Activated naive CD4-positive, alpha-beta T cell treated with anti-CD3 and anti-CD28 coated beads, Interleukin-2, amount 50 U/mL, for 72 hours (primary cell): ENCODE measurements around the gene ANKRD6. TPM values are rescaled to one million over a fixed set of nuclear protein-coding genes. Genes with fewer than 3 reads are reported as not detected.

Experiments
- ATAC-seq, 2 donors: fragments of 150-1000 bp; cut with Tn5 transposase; 2 replicates each; pipeline ENCODE4 v1.10.0; 2021; ENCODE audit warnings: mild to moderate bottlenecking in 2 of 2, moderate library complexity in 2 of 2
- DNase-seq, 2 donors: peaks; one replicate each; pipeline ENCODE4 v3.0.0; 2021 to 2022; ENCODE audit warnings: low spot score in 2 of 2
- H3K27ac Mint-ChIP-seq, 2 donors: one replicate each; pipeline ENCODE4 v1.8.0; 2022; ENCODE audit warnings: mild to moderate bottlenecking in 2 of 2, mixed read lengths in 2 of 2
- H3K36me3 Mint-ChIP-seq, 2 donors: one replicate each; pipeline ENCODE4 v1.8.0; 2022; ENCODE audit warnings: mixed read lengths in 2 of 2
- H3K9me3 Mint-ChIP-seq, 2 donors: one replicate each; pipeline ENCODE4 v1.8.0; 2022; ENCODE audit warnings: mixed read lengths in 2 of 2
- total RNA-seq, 2 donors: library from RNA; stranded (reverse); gene quantifications; one replicate each; pipeline ENCODE4 v1.2.3, GENCODE V29; 2022

Gene ANKRD6
- total RNA-seq, 2 donors from 2014 or later: 2.6 to 5.8 TPM

DNA sequence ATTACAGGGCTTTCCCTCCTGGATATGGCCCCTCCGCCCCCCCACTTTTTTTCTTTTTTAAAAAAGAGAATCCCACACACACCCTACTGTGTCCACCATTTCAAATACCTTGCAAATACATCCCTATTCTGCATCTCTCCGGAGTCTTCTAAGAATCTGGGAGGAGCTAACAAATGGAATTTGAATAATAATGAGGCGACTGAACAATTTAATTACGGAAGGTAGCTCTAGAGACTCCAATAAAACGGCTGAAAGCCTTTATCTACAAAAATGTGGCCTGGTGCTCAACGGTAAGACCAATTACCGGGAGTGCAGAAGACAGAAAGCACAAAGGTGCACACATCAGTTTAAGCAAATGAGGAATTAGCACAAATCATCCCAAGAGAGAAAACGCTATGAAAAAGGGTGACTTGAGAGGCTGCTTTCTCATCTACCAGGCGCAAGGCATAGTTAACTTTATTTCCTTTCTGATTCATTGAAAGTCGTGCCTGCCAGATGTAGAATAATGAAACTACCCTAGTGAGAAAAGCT is 22.7 kb upstream of the ANKRD6 start:
- Mint-ChIP-seq H3K27ac (peak overlapping the region in 1 of 2 donors; percentile 54), H3K36me3 (no peaks in the 10 kb centered on the region), H3K9me3 (no peaks in the 10 kb centered on the region)
- ATAC-seq (peak in 1 of 2 donors; percentile 23), DNase-seq (no peak)

DNA sequence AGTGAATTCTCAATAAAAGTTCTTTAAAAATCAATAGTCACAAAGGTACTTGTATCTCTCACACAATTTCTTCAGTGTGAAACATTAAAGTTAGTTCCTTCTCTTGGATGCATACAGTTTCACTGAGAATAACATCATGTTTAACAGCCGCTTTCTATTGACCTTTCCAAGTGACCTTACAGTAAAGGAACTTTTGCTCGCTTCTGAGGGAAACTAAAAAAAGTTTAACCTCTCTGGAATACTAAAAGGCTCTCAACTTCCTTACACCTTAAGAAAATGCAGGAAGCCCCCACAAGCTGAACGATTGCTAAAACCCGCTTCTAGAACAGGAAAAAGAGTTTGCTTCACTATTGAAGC is 22.2 kb upstream of the ANKRD6 start:
- no peak for DNase-seq
- Mint-ChIP-seq H3K36me3 (no peaks in the 10 kb centered on the region), H3K27ac (peak overlapping the region in 1 of 2 donors; percentile 54), H3K9me3 (no peaks in the 10 kb centered on the region)
- ATAC-seq: no peak

DNA sequence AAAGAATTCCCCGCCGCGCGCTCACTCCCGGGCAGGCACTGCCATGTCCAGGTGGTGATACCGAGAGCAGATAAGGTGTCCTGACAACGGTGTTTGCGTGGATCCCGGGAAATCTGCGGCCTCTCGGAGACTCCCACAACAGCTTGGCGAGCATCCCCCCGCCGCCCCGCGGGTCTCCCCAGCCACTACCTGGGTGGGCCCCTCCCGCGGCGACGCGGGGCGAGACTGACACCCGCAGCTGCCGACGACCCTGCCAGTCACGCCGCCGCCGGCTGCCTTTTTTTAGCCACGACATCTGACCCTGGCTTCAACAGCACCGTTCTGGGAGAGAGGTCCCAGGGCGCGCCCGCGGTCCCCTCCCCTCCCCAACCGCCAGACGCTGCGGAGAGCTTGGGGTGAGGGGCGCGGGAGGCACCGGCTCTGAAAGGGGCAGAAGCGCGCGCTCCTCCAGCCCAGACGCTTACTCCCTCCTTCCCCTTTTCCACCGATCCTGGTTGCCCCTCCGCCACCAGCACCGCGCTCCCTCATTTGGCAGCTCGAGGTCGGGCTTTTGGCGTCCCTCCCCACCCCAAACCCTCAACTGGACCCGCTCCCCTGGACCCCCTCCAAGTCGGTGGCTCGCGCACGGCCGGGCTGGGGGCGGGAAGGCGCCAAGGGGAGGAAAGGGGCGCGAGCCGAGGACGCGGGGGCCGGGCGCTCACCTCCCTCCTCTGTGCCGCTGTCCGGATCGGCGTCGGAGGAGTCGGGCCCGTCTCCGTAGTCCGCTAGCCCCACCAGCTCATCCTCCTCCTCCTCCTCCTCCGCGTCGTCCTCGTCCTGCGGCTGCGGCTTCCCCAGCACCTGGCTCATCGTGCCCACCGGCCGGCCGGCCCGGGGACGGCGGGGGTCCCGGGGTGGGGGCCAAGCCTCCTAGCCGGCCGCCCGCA is 21.5 kb upstream of the ANKRD6 start:
- DNase-seq (peak; percentile 41 to 65), ATAC-seq (peak; percentile 56 to 65)
- H3K27ac Mint-ChIP-seq: peak overlapping the region in 1 of 2 donors; percentile 54
- no peaks in the 10 kb centered on the region for H3K9me3 Mint-ChIP-seq
- H3K36me3 Mint-ChIP-seq: no peaks in the 10 kb centered on the region

DNA sequence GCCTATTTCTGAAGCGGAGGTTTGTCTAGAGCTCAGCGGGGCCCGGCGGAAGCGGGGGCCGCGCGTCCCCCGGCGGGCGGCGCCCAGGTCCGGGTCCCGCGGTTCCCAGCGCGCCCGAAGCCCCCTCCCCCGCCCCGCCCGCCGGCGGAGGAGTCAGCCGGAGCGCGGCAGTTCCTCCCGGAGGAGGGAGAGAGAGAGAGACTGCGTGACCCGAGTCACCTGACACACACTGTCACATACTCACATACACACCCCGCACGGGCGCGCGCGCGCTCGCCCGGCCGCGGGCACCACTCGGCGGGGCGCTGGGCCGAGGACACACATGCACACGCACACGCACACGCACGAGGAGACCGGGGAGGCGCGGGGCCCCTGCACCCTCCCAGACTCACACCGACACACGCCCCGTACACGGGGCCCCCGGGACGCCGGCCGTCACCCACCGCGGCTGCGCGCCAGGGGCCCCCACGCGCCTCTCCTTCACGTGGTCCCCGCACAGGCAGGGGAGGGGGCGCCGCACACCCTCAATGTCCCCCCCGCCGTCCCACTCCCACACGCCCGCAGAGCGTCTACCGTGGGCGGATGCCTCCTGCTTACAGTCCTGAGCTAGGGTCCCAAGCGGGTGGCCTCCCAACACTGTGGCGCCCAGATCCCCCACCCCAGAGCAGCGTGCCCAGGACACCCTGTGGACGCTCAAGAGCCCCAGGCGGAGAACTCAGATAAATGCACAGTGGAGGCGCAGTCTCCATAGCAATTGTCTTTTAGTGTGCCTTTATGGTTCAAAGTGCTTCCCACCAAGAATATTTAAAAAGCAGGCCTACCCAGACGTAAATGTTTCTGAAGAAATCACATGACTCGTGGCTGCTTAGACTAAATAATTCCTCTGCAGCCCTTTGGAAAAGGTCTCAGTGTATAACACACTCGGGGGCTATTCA is 20.6 kb upstream of the ANKRD6 start, which contains the start of gene RRAGD:
Gene RRAGD, minus strand, starts transcription at position 203 of the 935 bp plus-strand sequence. CDS start 280 bp downstream, outside the sequence.
- no peaks in the 10 kb centered on the region for H3K9me3 Mint-ChIP-seq
- no peaks in the 10 kb centered on the region for H3K36me3 Mint-ChIP-seq
- peak within 1 kb of the TSS; percentile 86 to 93 for H3K27ac Mint-ChIP-seq
- ATAC-seq: peak; percentile 89 to 93
- peak; percentile 69 to 74 for DNase-seq

DNA sequence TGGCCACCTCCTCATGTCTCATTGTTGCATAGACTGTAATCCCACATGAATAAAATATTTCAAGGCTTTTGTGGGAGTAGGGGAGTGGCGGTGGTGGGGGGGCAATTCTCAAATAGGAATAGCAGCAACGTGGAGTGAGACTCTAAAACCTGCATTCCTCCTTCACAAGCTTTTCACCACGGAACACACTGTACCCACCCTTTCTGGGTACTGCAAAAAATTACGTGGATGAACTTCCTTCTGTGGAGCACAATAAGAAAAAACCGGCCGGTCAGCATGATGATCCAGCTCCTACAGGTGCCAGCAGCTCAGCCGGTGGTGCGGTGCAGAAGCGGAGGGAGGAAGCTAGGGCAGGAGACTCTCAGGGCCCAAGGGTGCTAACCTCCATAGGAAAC is 19.9 kb upstream of the ANKRD6 start:
- H3K9me3 Mint-ChIP-seq: no peaks in the 10 kb centered on the region
- no peaks in the 10 kb centered on the region for H3K36me3 Mint-ChIP-seq
- H3K27ac Mint-ChIP-seq: peak overlapping the region in 1 of 2 donors; percentile 86
- DNase-seq: no peak
- no peak for ATAC-seq

DNA sequence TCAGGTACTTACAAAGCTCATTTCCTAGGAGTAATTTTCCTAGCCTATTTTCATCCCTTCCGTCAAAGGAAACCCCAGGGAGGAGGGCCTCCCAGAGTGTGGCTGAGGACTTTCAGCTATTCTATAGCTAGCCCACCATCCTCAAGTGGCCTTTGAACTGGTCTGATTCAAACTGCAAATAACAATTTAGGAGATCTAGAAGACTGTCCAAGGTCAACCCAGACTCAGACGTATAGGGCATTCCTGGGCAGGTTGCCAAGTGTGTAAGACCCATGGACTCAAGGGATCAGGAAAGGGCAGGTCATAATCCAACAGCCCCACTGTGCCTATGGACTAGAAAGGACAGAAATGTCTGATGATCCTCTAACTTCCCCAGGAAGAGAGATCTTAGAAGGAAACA is 18.7 kb upstream of the ANKRD6 start:
- no peaks in the 10 kb centered on the region for H3K9me3 Mint-ChIP-seq
- DNase-seq (no peak), ATAC-seq (no peak)
- H3K27ac Mint-ChIP-seq: no peak overlapping the region
- H3K36me3 Mint-ChIP-seq: no peaks in the 10 kb centered on the region

DNA sequence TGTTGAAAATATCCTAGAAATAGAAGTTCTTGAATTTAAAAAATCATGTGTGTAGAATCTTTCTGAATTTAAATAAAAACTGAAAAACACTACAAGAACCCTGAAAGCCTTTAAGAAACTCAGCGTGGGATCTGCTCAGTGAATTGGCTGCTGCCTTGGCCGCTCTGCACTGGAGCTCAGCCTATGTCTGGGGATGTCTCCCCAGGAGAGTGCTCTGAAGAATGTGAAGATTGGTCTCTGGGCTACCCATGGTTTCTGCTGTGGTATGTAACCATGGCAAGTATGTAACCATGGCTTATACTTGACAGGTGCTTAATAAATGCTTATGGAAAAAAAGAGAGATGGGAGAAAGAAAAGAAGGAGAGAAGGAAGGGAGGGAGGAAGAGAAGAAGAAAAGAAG is 17.8 kb upstream of the ANKRD6 start:
- ATAC-seq (no peak), DNase-seq (no peak)
- Mint-ChIP-seq H3K9me3 (no peaks in the 10 kb centered on the region), H3K27ac (no peak overlapping the region), H3K36me3 (no peaks in the 10 kb centered on the region)

DNA sequence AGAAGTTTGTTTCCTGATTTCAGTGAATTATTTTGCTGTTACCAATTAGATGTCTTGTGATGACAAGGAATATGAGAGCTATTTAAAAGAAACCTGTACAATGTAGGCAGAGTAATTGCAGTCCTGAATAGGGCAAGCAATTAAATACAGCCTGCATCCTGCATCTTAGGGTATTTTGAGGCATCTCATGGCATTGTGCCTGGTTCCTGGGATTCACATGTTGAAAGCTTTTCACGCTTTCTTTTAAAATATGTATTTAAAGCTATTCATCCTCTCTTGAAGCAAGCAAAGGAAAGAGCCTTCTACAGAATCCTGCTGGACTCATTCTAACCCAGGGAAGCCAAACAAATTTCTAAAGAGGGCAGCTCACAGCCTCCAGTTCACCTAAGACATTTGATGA is 16.2 kb upstream of the ANKRD6 start:
- no peaks in the 10 kb centered on the region for H3K9me3 Mint-ChIP-seq
- no peaks in the 10 kb centered on the region for H3K36me3 Mint-ChIP-seq
- no peak overlapping the region for H3K27ac Mint-ChIP-seq
- no peak for DNase-seq
- ATAC-seq: no peak

DNA sequence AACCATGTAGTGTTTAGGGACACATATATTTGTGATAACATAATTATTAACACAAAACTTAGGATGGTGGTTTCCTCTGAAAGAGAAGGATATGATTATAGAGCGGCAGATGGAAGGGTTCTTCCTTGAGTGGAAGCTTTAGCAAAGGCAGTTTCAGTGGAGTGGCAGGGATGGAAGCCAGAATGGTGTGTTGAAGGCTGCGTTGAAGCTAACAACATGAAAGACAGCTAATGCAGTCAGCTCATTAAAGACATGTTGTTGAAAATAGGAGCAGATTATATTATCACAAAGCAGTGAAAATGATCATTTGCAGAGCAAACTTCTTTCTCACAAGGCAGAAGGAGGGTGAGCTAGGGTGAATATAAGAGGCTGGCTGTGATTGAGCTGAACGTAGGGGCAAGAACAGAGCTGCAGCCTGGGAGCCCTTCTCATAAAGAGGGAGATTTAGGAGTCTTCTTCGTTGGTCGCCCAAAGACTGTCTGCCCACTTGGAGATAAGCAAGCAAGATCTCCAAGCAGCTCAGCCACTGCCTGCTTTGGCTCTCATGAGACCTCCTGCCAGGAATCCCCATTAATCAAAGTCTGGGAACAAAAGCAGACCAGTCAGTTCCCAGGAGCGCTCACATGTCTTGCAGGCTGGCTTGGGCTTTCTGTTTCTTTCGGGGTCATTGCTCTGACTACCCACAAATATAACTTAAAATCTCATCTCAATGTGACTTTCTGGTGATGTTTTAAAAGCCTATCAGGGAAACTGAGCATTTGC is 2.6 kb upstream of the ANKRD6 start:
- Mint-ChIP-seq H3K27ac (no peak overlapping the region), H3K36me3 (no peaks in the 10 kb centered on the region), H3K9me3 (no peaks in the 10 kb centered on the region)
- ATAC-seq (no peak), DNase-seq (no peak)

DNA sequence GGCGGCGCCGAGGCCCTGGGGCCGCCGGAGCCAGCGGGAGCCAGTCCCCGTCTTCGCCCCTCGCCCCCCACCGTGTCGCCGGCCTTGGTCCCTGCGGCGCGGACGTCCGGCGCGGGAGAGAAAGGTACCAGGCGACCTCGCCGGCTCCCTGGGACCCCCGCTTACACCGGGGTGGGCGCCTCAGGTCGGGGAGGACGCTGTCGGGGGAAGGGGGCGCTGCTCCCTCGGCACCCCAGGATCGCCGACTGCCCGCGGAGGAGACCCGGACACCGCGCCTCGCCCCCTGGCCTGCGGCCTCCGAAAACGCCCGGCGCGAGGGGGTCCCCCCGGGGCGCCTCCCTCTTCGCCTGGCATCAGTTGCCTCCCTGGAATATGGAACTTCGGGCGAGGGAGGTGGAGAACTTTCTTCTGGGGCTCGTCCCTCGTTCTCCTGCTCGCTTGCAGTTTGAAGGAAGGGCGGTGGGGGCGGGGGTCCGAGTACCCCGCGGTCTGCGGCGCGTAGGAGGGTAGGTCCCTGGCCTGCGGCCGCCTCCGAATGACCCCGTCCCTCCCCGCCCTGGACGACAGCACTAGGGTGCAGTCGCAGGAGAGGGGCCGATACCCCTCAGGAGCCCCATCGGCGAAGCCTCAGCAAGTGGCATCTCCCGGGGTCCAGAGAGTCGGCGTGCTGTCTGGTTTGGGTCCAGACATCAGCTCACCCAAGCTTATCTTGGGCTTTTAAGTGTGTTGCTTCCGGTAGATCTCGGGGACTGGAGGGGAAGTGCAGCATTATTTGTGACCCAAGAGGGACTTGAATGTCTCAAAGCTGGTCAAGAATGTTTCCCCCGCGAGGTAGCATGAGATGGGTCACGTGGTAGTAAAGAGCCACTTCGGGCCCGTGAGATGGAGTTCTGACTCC is 549 bp downstream of the ANKRD6 start:
- Mint-ChIP-seq H3K9me3 (no peaks in the 10 kb centered on the region), H3K36me3 (no peaks in the 10 kb centered on the region), H3K27ac (no peak overlapping the region)
- ATAC-seq (peak in 1 of 2 donors; percentile 21), DNase-seq (peak in 1 of 2 donors; percentile 26)

DNA sequence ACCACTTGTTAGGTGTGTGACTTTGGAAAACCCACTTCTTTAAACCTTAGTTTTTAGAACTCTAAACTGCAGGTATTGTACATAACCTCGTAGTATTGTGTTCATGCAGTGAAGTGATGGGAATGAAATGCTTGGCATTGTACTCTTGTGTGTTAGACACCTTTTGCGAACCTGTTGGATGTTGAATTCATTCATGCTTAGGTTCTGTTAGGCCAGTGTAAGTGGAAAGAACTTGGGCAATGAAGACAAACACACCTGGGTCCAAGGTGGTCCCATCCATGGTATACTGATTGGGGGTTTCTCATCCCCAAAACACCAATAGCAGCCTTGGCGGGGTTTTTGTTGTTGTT is 1.2 kb downstream of the ANKRD6 start:
- Mint-ChIP-seq H3K9me3 (no peaks in the 10 kb centered on the region), H3K36me3 (no peaks in the 10 kb centered on the region), H3K27ac (no peak overlapping the region)
- no peak for DNase-seq
- no peak for ATAC-seq

DNA sequence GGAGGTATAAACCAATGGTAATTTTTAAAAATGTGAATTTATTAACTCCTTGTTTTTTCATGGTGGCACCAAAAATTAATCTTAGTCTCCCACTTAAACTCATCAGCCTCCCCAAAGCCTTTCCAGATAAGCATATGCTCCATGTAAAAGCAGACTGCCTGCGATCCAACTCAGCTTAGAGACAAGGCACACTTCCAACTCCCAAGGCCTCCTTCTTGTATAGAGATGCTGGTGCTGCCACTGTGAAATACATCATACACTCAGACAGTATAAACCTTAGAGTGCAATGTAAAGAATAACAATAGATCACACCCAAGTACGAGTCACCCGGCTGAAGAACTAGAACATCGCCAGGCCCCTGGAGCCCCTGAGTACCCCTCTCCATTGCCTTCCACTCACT is 2.0 kb downstream of the ANKRD6 start:
- no peak for DNase-seq
- Mint-ChIP-seq H3K27ac (no peak overlapping the region), H3K9me3 (no peaks in the 10 kb centered on the region), H3K36me3 (no peaks in the 10 kb centered on the region)
- no peak for ATAC-seq

DNA sequence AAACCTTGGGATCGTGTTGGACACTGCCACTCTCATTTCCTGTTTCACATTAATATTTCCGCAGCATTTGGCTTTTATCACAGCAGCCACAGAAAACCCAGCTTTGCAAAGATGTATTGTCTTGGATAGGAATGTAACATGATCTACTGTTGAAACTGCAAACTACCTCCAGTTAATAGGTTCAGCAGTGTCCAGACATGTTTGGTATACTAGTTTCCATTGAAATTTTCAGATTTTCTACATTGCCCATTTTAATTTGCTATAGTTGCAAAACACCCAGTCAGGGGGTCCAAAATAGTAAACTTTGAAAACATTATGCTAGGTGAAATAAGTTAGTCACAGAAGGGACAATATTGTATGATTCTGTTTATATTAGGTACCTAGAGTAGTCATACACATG is 3.3 kb downstream of the ANKRD6 start:
- DNase-seq (no peak), ATAC-seq (no peak)
- H3K36me3 Mint-ChIP-seq: no peaks in the 10 kb centered on the region
- H3K9me3 Mint-ChIP-seq: no peaks in the 10 kb centered on the region
- H3K27ac Mint-ChIP-seq: no peak overlapping the region

DNA sequence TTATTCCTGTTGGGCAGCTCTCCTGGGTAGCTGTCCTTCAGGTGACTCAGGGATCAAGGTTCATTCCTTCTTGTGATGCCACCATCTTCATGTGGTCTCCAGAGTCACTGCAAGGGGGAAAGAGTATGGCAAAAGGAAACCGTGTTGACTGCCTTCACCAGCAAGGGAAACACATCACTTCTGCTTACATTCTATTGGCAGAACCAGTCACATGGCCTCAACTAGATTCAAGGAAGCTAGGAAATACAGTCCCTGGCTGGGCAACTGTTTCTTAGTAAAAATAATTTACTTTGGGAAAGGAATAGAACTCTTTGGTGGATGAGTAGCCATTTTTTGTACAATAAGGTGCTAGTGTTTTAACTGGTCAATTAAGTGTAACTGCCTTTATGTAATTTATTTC is 5.3 kb downstream of the ANKRD6 start:
- H3K27ac Mint-ChIP-seq: no peak overlapping the region
- no peaks in the 10 kb centered on the region for H3K9me3 Mint-ChIP-seq
- ATAC-seq: no peak
- no peaks in the 10 kb centered on the region for H3K36me3 Mint-ChIP-seq
- no peak for DNase-seq

DNA sequence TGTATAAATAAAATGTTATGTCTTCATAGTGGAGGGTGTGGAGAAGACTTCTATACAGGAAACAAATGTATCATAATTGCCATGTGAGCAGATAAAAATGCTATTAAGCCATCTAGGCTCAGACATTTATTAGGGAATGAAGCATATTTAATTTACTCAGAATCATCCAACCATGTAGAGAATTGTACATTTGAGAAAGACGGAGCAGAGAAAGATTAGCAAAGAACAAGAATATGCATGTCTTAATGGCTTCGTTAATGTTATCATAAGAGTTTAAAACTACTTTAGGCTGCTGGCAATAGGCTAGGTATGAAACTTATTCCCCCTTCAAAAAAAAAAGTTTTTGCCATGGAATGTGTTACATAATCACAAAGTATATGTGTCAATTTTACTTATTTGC is 6.1 kb downstream of the ANKRD6 start:
- no peak for DNase-seq
- ATAC-seq: no peak
- H3K9me3 Mint-ChIP-seq: no peaks in the 10 kb centered on the region
- H3K27ac Mint-ChIP-seq: no peak overlapping the region
- no peaks in the 10 kb centered on the region for H3K36me3 Mint-ChIP-seq

DNA sequence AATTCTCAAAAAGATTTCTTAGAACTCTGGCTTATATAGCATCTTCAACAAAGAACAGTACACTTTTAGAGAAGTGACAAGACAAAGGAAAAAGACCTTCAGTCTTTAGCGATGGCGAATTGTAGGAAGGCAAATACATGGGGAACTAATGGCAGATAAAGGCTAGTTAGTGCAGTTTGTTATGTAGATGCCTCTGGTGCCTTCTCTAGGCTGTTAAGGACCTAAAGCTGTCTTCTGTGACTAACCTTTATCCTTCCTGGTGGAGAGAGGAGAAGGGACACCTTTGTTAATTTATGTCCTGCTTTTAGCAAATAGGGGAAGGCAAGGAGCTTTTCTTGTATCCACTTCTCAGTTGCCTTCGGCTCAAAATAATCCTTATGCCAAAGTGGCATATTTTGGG is 7.2 kb downstream of the ANKRD6 start:
- Mint-ChIP-seq H3K27ac (no peak overlapping the region), H3K9me3 (no peaks in the 10 kb centered on the region), H3K36me3 (no peaks in the 10 kb centered on the region)
- DNase-seq: no peak
- no peak for ATAC-seq
